NT2/D1 (cell line): ENCODE data around the gene RAPGEF4.

Experiments used
- SUZ12 ChIP-seq: IDR thresholded peaks from 2 replicates; pipeline ENCODE4 v1.6.1; 2011; ENCODE audit not compliant: insufficient read length, insufficient read depth; ENCODE audit errors: extremely low read depth
- YY1 ChIP-seq: IDR thresholded peaks from 2 replicates; pipeline ENCODE4 v1.6.1; 2011; ENCODE audit not compliant: insufficient read length, insufficient read depth
- ZNF274 ChIP-seq: IDR thresholded peaks from 2 replicates; pipeline ENCODE4 v1.6.1; 2011; ENCODE audit warnings: mild to moderate bottlenecking, low read depth, low read length

- TF ChIP-seq YY1, result no peak
- no peak for TF ChIP-seq ZNF274
- no peak for TF ChIP-seq SUZ12
These were observed 12.4 kb upstream of the RAPGEF4 start for GRCh38 chr2:172723286-172723685.
